Fibroblast of the conjunctiva (primary cell): ENCODE data around the gene MEAF6.
A peak's percentile ranks its signal among the peaks of the same experiment; 100 is the strongest.

ENCODE experiments used
- DNase-seq: peaks from one replicate; pipeline ENCODE4 v3.0.0-alpha.2; 2010; ENCODE audit warnings: low read depth

MEAF6 gene

DNA sequence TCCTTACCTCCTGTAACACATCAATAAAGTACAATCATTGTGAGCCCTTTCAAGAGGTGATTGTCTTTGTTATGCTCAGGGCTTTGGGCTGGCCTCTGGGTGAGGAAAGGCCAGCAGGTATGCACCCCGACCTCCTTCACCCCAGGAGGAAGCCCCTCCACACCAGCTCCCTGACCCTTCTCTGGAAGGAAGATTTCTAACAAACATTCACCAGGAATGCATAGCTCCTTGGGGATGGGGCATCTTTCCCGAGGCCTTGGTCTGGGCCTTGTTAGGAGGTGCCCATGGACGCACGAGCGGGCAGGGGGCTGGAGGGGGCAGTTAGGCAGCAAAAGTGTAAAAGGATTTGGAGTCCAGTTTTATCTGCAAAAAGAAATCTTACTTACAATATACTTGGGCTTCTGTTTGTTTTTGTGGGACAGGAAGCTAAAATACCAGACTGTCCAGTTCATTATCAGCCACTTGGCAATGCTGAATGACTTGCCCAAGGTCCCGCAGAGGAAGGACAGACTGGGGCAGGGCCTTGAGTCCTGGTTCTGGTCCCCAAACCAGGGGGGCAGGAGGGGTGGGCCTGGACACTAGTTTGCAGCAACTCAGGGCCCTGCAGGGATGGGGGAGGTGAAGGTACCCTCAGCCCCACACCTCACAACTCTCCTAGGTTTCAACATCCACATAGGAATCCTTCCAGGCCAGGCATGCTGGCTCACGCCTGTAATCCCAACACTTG, 30.1 kb downstream of the MEAF6 start:
- no peak for DNase-seq

DNA sequence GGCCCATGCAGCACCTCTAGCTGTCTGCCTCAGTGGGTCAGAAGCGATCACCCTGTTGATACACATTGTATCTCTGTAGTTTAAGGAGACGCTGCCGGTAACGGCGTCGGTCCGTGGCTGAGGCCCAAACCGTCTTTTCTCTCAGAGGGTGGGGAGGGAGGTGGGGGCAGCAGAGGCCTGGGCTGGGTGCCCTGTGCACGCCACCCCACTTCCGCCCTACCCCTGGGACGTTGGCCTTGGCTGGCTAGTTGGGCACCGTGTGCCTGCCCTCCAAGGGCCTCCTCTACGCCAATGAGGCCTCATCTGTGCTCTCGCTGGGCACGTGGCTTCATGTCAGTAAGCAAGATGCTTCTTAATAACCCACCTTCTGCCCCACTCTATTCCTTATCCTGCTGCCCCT, 30.8 kb downstream of the MEAF6 start:
- no peak for DNase-seq

DNA sequence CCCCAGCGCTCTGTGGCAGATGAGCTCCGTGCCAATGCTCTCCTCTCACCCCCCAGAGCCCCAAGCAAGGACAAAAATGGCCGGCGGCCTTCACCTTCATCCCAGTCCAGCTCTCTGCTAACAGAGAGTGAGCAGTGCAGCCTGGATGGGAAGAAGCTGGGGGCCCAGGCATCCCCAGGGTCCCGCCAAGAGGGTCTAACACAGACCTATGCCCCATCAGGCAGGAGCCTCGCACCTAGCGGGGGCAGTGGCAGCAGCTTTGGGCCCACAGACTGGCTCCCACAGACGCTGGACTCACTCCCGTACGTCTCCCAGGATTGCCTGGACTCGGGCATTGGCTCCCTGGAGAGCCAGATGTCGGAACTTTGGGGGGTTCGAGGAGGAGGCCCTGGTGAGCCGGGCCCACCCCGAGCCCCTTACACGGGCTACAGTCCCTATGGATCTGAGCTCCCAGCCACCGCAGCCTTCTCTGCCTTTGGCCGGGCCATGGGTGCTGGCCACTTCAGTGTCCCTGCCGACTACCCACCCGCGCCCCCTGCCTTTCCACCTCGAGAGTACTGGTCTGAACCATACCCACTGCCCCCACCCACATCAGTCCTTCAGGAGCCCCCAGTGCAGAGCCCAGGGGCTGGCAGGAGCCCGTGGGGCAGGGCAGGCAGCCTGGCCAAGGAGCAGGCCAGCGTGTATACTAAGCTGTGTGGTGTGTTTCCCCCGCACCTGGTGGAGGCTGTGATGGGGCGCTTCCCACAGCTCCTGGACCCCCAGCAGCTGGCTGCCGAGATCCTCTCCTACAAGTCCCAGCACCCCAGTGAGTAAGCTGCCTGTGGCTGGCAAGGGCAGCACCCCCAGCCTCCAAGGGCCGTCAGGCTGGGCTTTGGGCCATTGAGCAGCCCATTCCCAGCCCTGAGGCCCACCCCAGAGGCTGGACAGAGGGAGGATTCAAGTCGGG, 31.5 kb downstream of the MEAF6 start:
- DNase-seq: no peak

DNA sequence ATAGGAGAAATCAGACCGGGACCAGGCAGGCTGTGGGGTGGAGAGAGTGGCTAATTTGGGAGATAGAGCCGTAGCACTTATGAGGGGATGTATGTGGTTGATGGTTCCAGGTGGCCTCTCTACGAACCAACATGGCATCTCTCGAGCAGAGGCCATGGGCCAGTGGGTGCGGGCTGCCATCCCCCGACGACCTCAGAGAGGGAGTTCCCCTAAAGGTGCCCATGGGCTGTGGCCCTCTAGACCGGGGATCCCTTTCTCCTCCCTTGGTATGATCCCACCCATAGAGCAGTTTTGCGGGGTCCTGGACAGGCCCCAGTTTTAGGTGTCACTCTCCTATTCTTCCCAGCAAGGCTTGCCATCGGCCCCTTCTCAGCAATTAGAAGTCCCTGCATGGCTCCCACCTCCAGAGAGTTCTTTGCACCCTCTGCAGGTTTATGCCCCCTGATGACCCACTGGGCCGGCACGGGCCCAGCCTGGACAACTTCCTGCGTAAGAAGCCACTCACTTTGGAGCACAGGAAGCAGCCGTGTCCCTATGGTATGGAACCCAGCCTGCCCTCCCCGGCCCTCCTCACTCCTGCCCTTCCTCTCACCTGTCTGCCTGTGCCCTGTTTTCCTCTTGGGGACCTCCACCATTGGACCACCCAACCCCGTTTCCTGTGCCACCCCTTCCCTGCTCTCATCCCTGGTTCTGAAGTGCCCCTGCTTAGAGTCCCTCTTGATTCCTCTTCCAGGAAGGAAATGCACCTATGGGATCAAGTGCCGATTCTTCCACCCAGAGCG, 32.4 kb downstream of the MEAF6 start:
- no peak for DNase-seq

DNA sequence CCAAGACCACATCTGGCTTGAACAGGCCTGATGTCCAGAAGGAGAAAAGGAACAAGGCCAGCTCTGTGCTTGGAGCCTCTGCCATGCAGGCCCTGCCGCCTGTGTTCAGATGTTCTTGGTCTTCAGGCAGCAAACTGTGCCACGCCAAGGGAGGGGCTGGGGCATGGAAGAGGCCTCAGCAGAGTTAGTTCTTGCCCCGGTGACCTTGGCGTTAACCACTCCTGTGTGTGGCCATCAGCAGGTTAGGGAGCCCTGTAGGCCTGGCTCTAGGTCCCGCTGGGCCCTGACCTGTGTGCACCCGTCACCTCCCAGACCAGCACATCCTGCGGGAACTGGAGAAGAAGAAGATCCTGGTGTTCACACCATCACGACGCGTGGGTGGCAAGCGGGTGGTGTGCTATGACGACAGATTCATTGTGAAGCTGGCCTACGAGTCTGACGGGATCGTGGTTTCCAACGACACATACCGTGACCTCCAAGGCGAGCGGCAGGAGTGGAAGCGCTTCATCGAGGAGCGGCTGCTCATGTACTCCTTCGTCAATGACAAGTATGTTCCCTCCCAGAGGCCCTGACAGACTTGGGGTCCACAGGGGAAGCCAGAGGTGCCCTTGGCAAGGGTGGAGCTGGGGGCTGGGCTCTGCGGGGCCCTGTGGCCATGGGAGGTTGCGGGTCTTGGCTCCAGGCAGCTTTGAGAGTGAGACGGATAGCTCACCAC, 33.1 kb downstream of the MEAF6 start:
- DNase-seq: no peak

DNA sequence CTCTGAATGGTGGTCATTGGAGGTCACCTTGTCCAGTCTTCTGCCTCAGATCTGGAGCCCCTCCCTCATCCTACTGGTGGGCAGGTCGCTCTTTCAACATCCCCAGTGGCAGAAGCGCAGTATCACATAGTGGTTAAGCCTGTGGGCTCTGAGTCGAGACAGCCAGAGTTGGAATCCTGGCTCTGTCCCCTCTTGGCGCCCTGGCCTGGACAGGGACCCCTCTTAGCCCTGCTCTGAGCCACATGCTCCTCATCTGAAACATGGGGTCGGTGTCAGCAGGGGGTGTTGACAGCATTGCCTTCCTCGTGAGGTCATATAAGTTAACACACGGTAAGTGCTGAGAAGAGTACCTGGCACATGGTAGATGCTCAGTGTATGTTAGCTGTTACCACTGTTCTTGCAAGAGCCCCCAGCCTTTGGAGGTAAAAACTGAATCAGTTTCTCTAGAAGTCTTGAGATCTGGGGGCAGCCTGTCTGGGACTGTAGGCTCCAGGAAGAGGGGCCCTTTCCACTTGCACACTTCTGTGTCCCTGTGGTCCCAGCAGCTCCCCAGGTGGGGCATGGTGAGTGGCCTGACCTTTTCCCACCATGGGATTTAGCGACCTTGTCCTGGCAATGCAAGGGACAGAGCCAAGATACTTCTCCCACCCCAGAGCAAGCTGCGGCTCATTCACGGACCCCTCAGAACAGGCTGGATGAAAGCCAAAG, 33.8 kb downstream of the MEAF6 start:
- no peak for DNase-seq

DNA sequence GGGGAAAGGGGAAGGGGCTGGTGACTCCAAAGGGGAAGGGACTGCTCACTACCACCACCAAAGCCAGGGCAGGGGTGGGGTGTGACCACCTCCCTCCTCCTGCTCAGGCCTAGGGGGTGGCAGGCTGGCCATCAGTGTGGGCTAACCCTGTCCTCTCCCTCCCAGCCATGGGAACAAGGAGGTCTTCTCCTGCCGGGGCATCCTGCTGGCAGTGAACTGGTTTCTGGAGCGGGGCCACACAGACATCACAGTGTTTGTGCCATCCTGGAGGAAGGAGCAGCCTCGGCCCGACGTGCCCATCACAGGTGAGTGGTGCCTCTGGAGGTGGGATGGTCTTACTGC, 34.5 kb downstream of the MEAF6 start:
- DNase-seq: no peak

DNA sequence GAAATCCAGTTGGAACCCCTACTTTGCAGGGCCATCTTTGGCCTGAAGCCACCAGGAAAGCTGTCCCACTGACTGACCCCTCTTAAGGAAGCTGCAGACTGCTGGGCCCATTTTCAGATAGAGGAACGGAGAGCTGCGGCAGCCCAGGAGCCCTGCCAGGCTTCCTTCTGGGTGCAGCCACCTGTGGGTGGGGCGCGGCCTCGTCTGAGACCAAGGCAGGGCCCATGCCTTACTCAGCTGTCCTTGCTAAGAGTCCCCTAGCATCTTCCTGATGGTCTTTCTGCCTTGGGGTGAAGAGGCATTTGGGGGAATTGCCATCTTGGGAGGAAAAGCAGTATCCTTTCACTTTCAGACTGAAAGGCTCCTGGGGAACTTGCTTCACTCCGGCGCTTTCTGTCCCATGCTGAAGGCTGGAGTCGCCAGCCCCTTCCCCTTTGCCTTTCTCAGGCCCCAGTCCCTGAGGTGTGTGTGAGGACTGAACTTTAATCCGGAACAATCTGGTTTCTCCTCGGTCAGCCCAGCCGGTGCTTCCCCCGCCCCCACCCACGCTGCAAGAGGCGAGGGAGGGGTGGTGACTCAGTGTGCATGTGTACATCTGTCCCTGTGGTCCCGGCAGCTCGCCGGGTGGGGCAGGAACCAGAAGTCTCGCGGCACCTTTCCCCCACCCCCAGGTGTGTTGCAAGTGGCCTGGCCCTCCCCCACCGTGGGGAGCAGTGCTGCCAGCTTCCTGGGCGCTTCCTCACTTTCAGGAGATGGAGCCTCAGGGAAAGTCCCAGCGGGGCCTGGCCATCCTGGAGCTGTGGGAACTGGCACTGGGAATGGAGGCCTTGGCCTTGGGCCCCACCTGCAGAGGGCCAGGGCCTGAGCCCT, 35.1 kb downstream of the MEAF6 start:
- DNase-seq: peak; percentile 69

DNA sequence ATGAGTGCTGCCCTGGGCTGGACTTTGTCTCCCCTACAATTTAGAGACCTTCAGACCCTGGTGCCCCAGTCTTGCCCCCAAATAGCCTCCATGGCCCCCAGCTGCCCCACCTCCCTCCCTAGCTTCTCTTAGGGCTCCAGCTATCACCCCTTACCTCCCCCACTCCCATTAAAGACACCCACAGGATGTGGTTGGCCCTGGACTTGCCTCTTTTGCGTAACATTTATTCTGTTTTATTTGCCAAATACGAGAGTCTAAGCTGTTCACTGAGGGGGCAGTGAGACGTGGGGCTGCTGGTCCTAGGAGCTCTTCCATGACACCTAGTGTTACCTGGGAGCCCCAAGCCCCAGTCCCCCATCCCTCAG, 35.7 kb downstream of the MEAF6 start:
- DNase-seq: no peak

DNA sequence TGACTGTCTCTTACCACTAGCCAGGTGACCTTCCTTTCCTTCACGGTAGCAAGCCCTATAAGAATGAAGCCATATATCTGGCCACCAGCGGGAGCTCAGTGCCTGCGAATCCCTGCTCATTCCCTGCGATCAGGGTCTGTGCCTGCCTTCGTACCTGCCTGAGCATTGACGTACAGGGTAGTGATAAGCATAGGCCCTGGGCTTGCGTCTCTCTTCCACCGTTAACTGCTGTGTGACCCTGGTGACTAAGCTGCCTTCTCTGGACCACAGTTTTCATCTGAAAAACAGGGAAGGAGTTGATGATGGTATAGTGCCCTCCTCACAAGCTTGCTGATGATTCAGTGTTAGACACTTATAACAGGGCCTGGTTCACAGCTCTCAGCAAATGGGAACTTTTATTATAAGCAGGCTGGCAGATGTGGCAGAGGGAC, 36.1 kb downstream of the MEAF6 start:
- no peak for DNase-seq

DNA sequence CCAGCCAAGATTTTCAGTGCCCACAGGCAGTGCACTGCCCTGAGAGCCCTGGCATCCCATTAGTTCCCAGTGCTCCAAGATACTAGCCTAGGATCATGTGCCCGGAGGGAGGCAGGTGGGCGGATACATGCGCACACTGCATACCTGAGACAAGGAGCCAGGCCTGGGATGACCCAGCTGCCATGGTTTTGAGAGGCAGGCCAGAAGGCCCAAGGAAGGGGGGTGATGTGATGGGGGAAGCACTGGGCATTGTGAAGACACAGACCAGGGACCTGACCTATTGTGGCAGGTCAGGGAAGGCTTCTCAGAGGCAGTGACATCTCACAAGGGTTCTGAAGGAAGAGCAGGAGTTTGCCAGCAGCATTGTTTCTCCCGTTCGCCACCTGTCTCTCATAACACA, 36.6 kb downstream of the MEAF6 start:
- DNase-seq: no peak

DNA sequence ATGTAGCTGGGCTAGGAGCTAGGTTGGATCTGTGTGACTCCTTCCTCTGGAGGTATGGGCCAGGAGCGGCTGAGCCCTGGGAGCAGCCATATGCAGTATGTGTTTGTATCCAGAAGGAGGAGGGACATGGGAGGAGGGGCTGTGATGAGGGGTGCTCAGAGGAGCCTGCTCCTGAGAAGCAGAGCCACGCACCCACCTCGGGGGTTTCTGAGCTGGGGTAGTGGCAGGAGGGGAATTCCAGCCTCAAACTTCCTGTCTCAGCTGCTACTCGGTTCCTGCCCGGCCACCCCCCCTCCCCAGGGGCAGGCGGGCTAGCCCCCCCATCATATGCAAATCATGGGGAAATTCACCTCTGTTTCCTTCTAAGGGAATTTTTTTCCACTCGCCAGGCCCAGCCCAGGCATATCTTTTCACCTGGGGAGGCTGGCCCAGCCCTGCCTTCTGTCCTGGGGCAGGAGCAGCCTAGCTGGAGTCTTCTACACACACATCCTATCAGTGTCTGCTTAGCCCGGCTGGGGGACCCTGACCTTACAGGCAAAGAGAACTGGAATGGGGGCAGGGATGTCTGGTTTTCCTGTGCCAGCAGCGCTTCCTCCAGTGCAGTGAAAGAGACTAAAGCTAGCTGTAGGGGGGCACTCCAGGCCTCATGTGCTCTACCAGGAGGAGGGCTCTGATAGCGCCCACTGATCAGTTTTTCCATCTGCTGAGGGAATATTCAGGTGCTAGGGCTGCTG, 37.2 kb downstream of the MEAF6 start:
- no peak for DNase-seq

DNA sequence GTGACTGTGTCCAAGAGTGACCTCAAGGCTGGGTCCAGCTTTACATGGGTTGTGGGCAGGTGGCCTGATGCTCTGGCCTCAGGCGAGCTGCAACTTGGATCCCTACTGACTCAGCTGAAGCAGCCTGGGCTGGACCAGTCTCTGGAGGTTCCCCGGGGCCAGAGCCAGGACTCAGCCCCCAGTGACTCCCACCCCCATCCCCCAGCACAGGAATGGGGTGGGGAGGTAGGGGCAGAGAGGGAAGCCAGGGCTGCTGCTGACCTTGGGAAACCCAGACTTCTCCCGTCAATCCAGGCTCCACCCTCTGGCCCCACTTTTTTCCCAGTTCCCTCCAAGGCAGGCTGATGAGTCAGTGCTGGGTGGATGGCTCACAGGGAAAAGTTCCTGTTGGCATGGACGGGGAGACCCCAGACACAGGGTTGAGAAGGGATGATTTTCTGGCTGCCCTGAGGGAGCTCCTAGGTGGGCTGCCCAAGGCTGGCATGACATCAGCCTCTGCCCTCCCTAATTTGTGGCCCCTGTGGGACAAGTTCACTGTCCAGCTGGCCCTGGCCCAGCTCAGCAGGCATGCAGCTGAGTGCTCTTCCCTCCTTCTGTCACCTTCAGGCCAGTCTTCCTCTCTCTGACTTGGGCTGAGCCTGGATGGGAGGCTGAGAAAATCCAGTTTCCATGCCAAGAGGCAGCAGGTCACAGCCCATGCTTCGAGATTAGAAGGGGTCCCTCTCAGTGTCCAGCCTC, 37.9 kb downstream of the MEAF6 start:
- peak; percentile 68 for DNase-seq

DNA sequence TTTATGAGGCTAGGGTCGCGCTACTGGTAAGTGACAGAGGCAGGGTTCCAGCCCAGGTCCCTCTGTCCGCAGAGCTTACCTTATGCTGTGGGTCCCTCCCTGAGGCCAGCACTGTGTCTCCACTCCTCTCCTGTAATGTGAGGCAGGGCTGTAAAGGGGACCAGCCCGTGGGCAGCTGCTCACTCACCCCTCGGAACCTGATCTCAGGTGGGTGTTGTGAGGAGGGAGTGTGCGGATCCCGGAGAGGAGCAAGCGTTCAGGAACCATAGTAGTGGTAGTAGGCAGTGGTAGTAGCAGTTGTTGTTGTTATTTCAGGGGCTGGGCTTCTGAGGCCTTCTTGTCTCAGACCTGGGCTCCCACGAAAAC, 38.5 kb downstream of the MEAF6 start:
- no peak for DNase-seq

DNA sequence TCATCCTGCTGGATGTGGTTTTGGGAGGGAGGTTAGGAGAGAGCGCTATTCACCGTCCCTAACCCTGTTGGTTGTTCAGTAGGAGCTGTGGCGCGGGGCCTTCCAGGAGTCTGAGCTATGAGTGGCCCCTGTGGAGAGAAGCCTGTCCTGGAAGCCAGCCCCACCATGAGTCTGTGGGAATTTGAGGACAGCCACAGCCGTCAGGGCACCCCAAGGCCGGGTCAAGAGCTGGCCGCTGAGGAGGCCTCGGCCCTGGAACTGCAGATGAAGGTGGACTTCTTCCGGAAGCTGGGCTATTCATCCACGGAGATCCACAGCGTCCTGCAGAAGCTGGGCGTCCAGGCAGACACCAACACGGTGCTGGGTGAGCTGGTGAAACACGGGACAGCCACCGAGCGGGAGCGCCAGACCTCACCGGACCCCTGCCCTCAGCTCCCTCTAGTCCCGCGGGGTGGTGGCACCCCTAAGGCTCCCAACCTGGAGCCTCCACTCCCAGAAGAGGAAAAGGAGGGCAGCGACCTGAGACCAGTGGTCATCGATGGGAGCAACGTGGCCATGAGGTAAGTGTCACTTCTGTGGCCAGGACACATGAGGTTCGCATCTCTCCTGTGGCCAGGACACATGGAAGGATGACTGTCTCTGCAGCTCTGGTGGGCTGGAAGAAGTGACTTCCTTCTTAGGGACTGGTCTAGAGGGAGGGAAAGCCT, 39.0 kb downstream of the MEAF6 start:
- DNase-seq: no peak

DNA sequence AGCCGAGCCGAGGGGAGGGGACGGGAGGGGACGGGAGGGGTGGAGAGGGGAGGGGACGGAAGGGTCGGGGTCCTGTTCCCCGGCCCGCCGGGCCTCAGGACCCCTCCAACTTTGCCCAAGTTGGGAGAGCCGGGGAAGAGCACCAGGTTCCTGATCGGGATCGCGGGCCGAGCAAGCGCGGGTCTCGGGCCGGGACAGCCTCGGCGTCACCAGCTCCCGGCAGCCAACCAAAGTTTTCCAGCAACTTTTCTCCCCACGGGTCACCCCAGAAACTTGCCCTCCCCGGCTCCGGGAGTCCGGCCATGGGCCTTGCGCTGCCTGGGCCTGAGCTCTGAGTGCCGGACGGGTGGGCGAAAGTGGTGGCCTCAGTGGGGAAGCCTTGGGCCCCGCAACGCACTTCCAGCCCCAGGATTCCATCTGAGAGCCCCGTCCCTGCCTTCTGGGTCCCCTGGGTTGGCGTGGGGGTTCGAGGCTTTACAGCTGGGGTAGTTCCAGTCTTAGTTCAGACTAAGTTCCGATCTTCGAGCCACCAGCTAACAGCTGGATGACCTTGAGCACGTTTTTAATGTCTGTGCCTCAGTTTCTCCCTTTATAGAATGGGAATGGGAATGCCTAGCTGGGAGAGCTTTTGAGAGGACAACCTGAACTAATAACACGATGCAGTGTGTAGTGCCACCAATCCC, 39.7 kb downstream of the MEAF6 start:
- no peak for DNase-seq

DNA sequence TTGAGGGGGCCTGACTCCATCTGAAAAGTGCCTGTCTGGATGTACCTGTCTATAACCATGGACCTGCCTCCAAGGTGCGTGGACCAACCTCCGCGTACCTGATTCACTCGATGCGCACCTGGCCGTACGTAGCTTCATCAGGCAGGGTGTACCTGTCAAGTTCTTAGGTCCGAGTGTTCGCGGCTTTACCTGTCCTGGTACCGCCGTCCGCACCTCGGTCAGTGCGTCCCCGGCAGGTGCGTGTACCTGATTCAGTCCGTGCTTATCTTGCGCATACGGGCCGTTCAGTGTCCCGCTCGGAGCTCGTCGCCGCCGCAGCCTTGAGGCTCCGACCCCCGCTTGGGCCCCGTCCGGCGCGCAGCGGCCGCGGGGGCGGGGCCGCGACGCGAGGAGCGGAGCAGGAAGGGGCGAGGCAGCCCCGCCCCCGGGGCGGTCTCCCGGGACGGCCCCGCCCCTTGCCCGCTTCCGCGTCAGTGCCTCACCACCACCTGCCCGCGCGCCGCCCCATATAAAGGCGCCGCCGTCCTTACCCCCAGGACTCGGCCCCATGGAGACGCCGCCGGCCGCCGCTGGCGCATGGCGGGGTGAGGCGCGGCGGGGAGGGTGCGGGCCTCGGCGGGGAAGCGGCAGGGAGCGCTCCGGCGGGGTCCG, 40.4 kb downstream of the MEAF6 start, which contains the start of gene ZC3H12A:
Gene ZC3H12A, plus strand, starts transcription at position 535 of the 651 bp plus-strand sequence. CDS start 917 bp downstream, outside the sequence.
- DNase-seq: peak; percentile 79
